NB4 (cell line): Measurements from ENCODE around the gene DOK7.

Experiments
- DNase-seq: peaks from one replicate; pipeline ENCODE4 v3.0.0; 2010; ENCODE audit warnings: low read depth
- H3K4me3 ChIP-seq: one replicate; pipeline ENCODE4 v1.5.1; 2011; ENCODE audit warnings: mild to moderate bottlenecking, low read depth, low read length, moderate library complexity
- MYC ChIP-seq: IDR thresholded peaks from 2 replicates; pipeline ENCODE4 v1.6.1; 2011; ENCODE audit warnings: low read depth, low read length
- POLR2A ChIP-seq: IDR thresholded peaks from 2 replicates; pipeline ENCODE4 v1.6.1; 2011; ENCODE audit warnings: mild to moderate bottlenecking; ENCODE audit not compliant: insufficient read length; ENCODE audit errors: extremely low read depth
- TF ChIP-seq, protein P1 (sequence below): IDR thresholded peaks from one replicate; pipeline ENCODE4 v1.5.1; 2012; ENCODE audit warnings: low read depth, low read length
- TF ChIP-seq, protein P2 (sequence below): IDR thresholded peaks from 2 replicates; pipeline ENCODE4 v1.6.1; 2011; ENCODE audit warnings: low read depth, low read length

Gene DOK7

DNA sequence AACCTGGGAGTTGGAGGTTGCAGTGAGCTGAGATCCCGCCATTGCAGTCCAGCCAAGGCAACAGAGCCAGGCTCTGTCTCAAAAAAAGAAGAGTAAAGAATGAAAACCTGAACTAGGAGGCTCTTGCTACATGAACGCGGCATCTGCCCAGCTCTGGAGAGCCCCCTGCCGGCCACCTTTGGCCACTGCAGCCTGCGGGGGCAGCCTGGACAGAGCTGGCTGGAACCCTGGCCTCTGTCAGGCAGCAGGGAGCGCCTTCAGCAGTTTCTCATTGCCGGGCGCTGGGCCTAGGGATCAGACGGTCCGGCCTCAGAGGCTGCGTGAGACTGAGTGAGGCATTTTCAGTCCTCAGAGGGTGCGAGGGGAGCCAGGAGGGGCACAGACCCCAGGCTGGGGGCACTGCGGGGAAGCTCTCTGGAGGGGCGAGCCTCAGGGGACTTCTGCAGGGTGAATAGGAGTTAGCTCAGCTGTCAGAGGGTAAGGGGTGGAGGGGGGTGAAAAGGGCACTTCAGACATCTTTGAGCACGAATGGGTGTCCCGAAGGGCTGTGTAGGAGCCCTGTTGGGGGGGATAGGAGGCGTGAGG is 17.5 kb downstream of the DOK7 start:
- peak; percentile 92 for DNase-seq
- TF ChIP-seq MYC: no peak
- TF ChIP-seq, protein P1, sequence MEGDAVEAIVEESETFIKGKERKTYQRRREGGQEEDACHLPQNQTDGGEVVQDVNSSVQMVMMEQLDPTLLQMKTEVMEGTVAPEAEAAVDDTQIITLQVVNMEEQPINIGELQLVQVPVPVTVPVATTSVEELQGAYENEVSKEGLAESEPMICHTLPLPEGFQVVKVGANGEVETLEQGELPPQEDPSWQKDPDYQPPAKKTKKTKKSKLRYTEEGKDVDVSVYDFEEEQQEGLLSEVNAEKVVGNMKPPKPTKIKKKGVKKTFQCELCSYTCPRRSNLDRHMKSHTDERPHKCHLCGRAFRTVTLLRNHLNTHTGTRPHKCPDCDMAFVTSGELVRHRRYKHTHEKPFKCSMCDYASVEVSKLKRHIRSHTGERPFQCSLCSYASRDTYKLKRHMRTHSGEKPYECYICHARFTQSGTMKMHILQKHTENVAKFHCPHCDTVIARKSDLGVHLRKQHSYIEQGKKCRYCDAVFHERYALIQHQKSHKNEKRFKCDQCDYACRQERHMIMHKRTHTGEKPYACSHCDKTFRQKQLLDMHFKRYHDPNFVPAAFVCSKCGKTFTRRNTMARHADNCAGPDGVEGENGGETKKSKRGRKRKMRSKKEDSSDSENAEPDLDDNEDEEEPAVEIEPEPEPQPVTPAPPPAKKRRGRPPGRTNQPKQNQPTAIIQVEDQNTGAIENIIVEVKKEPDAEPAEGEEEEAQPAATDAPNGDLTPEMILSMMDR: peak; percentile 100
- TF ChIP-seq, protein P2, sequence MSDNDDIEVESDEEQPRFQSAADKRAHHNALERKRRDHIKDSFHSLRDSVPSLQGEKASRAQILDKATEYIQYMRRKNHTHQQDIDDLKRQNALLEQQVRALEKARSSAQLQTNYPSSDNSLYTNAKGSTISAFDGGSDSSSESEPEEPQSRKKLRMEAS: 0 out of 2 replicates have a peak, but pooled peaks have one; percentile 19
- no peak overlapping the region for H3K4me3 ChIP-seq

DNA sequence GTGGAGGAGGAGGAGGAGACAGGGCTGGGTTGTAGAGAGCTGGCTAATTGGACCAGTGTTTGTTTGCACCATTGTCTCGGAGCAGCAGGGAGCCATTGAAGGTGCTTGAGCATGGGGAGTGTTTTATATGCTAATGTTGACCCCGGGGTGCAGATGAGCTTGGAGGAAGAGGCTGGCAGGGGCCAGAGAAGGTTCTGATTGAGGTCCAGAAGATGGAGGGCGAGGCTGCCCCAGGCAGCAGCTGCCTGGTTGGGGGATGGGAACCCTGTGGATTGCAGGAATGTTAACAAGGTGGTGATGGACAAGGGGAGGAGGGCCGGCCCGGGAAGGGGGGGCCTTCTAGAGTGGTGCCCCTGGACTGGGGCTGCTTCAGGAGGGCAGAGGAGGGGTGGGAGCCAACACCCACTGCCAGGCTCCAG is 18.0 kb downstream of the DOK7 start:
- TF ChIP-seq, protein P2: no peak
- no peak for TF ChIP-seq POLR2A
- TF ChIP-seq MYC: no peak
- TF ChIP-seq, protein P1: no peak
- DNase-seq: no peak
- no peak overlapping the region for H3K4me3 ChIP-seq

DNA sequence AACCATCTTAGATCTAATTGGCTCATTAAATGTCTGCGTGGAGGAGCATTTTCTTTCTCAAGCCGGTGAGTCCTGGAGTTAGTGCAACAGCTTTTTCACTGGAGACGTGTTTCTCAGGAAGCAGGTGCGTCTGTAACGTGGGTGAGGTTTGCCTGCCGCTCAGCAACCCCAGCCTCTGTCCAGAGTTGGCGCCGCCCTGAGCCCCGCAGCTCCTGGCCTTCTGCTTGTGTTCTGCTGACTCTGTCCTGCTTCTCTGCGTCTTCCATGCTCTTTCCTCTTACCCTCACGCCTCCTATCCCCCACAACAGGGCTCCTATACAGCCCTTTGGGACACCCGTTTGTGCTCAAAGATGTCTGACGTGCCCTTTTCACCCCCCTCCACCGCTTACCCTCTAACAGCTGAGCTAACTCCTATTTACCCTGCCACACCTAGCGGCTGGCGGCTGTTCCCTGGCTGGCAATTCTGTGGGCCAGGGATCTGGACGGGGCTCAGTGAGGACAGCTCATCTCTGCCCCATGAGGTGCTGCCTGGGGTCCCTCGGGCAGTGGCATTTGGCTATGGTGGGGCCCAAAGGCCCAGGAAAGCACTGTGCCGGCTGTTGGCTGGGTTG is 18.8 kb downstream of the DOK7 start:
- H3K4me3 ChIP-seq: no peak overlapping the region
- no peak for DNase-seq
- TF ChIP-seq POLR2A (no peak), MYC (no peak)
- TF ChIP-seq, protein P1: no peak
- TF ChIP-seq, protein P2: no peak

DNA sequence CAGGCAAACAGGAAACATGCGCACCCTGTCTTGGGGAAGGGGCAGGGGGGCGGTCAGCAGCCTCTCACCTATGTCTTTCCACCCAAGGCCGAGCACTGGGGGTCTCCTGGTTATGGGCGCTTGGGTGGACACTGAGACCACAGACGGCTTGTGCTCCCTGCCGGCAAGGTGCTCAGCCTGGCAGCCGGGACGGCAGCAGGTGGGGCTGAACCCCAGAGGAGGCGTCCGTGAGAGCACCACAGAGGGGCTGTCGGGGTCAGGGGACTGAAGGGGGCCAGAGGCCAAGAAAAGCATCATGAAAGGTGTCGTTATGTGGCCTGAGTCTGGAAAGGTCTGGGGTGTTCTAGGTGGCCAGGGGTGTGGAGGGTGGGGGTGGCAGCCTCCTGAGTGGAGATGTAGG is 19.6 kb downstream of the DOK7 start:
- DNase-seq: no peak

DNA sequence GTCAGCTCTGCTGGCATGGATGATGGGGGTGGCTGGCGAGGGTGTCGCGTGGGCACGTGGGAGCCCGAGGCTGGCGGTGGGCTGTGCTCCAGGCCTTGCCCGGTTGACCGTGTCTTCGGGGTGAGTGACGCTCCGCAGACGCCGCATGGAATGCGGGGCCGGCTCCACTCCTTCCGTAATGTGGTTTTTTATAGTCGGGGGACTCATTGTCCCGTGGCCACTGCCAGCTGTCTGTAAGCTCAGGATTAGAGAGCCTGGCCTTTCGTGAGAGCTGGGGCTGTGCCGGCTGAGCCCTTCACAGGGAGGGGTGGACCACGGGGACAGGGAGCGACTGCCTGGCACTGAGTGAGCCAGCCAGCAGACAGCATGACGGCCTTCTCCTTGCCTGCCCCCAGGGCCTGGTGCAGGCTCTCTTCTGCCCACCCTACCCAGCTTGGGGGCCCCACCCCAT is 20.4 kb downstream of the DOK7 start:
- TF ChIP-seq, protein P2: no peak
- TF ChIP-seq POLR2A (no peak), MYC (no peak)
- TF ChIP-seq, protein P1: no peak
- DNase-seq: no peak
- no peak overlapping the region for H3K4me3 ChIP-seq

More for the DNA sequence above, 19.6 kb downstream of the DOK7 start:
- TF ChIP-seq POLR2A (no peak), MYC (no peak)
- TF ChIP-seq, protein P2: no peak
- TF ChIP-seq, protein P1: no peak
- H3K4me3 ChIP-seq: no peak overlapping the region
